WTC11 (cell line): ENCODE data around the gene B3GNT9. TPM values are rescaled to one million over a fixed set of nuclear protein-coding genes. Genes with fewer than 3 reads are reported as not detected.

Experiments
- ATAC-seq: fragments of 200-7000 bp; cut with Tn5 transposase; 2 replicates; pipeline ENCODE4 v1.10.0; 2021; ENCODE audit warnings: mild to moderate bottlenecking, moderate library complexity
- CTCF ChIA-PET: fragments of 300-600 bp; sonication (Branson Sonifier 250); formaldehyde crosslinking; loops from one replicate; lab custom pipeline; 2021; ENCODE audit warnings: antibody characterized with exemption; lab: Charles Lee
- POLR2A ChIA-PET: fragments of 350-600 bp; sonication (Branson Sonifier 250); formaldehyde crosslinking; loops from one replicate; lab custom pipeline; 2021; ENCODE audit warnings: antibody characterized with exemption; lab: Charles Lee
- DNase-seq: peaks from one replicate; pipeline ENCODE4 v3.0.0; 2021; ENCODE audit warnings: low spot score
- H3K27ac Mint-ChIP-seq: 2 replicates; pipeline ENCODE4 v1.8.0; 2021; ENCODE audit warnings: mixed read lengths
- H3K27me3 Mint-ChIP-seq: 2 replicates; pipeline ENCODE4 v1.8.0; 2021; ENCODE audit warnings: low read depth, mild to moderate bottlenecking, moderate library complexity, mixed read lengths
- H3K36me3 Mint-ChIP-seq: 2 replicates; pipeline ENCODE4 v1.8.0; 2021; ENCODE audit warnings: mixed read lengths
- H3K4me1 Mint-ChIP-seq: 2 replicates; pipeline ENCODE4 v1.8.0; 2022; ENCODE audit warnings: mixed read lengths
- H3K4me3 Mint-ChIP-seq: 2 replicates; pipeline ENCODE4 v1.8.0; 2021; ENCODE audit warnings: mild to moderate bottlenecking, moderate library complexity, mixed read lengths
- H3K9me3 Mint-ChIP-seq: 2 replicates; pipeline ENCODE4 v1.8.0; 2021; ENCODE audit warnings: mixed read lengths
- AFF4 ChIP-seq: sonication (generic); formaldehyde crosslinking; IDR thresholded peaks from 2 replicates; pipeline ENCODE4 v1.8.1; 2023; ENCODE audit warnings: mild to moderate bottlenecking, missing genetic modification reagents, borderline replicate concordance
- ATF2 ChIP-seq: sonication (generic); formaldehyde crosslinking; IDR thresholded peaks from 2 replicates; pipeline ENCODE4 v1.8.1; 2022; ENCODE audit warnings: low read depth, missing genetic modification reagents, borderline replicate concordance
- CDX4 ChIP-seq: fragments of 250-450 bp; sonication (Bioruptor Pico); IDR thresholded peaks from 2 replicates; pipeline ENCODE4 v1.9.0; 2021; ENCODE audit warnings: moderate library complexity, mild to moderate bottlenecking, inconsistent platforms, borderline replicate concordance
- ETV6 ChIP-seq: sonication (generic); formaldehyde crosslinking; IDR thresholded peaks from 2 replicates; pipeline ENCODE4 v1.8.1; 2022; ENCODE audit warnings: mild to moderate bottlenecking, missing genetic modification reagents
- PRDM15 ChIP-seq: sonication (generic); formaldehyde crosslinking; IDR thresholded peaks from 2 replicates; pipeline ENCODE4 v1.8.0; 2022; ENCODE audit warnings: missing genetic modification reagents
- RELA ChIP-seq: sonication (generic); formaldehyde crosslinking; IDR thresholded peaks from 2 replicates; pipeline ENCODE4 v1.8.1; 2022; ENCODE audit warnings: missing genetic modification reagents, mild to moderate bottlenecking, borderline replicate concordance
- SMAD3 ChIP-seq: sonication (generic); formaldehyde crosslinking; IDR thresholded peaks from 2 replicates; pipeline ENCODE4 v1.8.0; 2022; ENCODE audit warnings: missing genetic modification reagents, mild to moderate bottlenecking, borderline replicate concordance
- SP1 ChIP-seq: sonication (generic); formaldehyde crosslinking; conservative IDR thresholded peaks from 2 replicates; pipeline ENCODE4 v1.8.1; 2022; ENCODE audit warnings: missing genetic modification reagents
- ZBTB21 ChIP-seq: sonication (generic); formaldehyde crosslinking; IDR thresholded peaks from 2 replicates; pipeline ENCODE4 v1.8.1; 2023; ENCODE audit warnings: mild to moderate bottlenecking, missing genetic modification reagents, borderline replicate concordance
- ZMAT4 ChIP-seq: fragments of 250-450 bp; sonication (Bioruptor Pico); IDR thresholded peaks from 2 replicates; pipeline ENCODE4 v1.9.0; 2021; ENCODE audit warnings: mild to moderate bottlenecking
- ZNF423 ChIP-seq: fragments of 250-450 bp; sonication (Bioruptor Pico); IDR thresholded peaks from 2 replicates; pipeline ENCODE4 v2.1.2; 2022; ENCODE audit warnings: mild to moderate bottlenecking, moderate library complexity
- ZNF425 ChIP-seq: fragments of 250-450 bp; sonication (Bioruptor Pico); conservative IDR thresholded peaks from 2 replicates; pipeline ENCODE4 v1.9.0; 2021; ENCODE audit warnings: mild to moderate bottlenecking
- total RNA-seq: library from RNA; stranded (reverse); gene quantifications from 3 replicates; pipeline ENCODE4 v1.2.3, GENCODE V29; 2021
- TF ChIP-seq, protein P1 (sequence below): sonication (generic); formaldehyde crosslinking; IDR thresholded peaks from 2 replicates; pipeline ENCODE4 v1.8.1; 2023; ENCODE audit warnings: mild to moderate bottlenecking, missing genetic modification reagents, moderate library complexity
- TF ChIP-seq, protein P2 (sequence below): sonication (generic); formaldehyde crosslinking; IDR thresholded peaks from 2 replicates; pipeline ENCODE4 v1.8.0; 2022; ENCODE audit warnings: mild to moderate bottlenecking, missing genetic modification reagents
- TF ChIP-seq, protein P3 (sequence below): sonication (generic); formaldehyde crosslinking; IDR thresholded peaks from 2 replicates; pipeline ENCODE4 v1.8.1; 2022; ENCODE audit warnings: low read depth, mild to moderate bottlenecking, moderate library complexity, missing genetic modification reagents, borderline replicate concordance

The B3GNT9 gene
- total RNA-seq, 1 experiment from 2014 or later = 6.4 TPM

GRCh38 chr16:67108489-67108888, 42.3 kb downstream of the B3GNT9 start:
- ChIA-PET POLR2A (no interaction called here), CTCF (interaction anchor here (1.3 to 2.7 kb wide), 2 partner anchors 47 to 91 kb away, joined by 5 to 15 read pairs; no protein-coding TSS in a partner anchor)
- Mint-ChIP-seq H3K9me3 (no peaks in the 10 kb centered on the region), H3K36me3 (no peaks in the 10 kb centered on the region), H3K27ac (no peak overlapping the region), H3K27me3 (0 out of 2 replicates have a peak, but pooled peaks cover 5% of the 10 kb centered on the region), H3K4me1 (peaks cover 17% of the 10 kb centered on the region), H3K4me3 (no peak overlapping the region)
- ATAC-seq (no peak), DNase-seq (no peak)
- no peak for TF ChIP-seq CDX4 (CRISPR knock-in tag)
- no peak for TF ChIP-seq ZMAT4 (CRISPR knock-in tag)
- TF ChIP-seq RELA (CRISPR knock-in tag) = no peak
- TF ChIP-seq PRDM15 (CRISPR knock-in tag) = no peak
- TF ChIP-seq ZBTB21 = no peak
- TF ChIP-seq, protein P1, sequence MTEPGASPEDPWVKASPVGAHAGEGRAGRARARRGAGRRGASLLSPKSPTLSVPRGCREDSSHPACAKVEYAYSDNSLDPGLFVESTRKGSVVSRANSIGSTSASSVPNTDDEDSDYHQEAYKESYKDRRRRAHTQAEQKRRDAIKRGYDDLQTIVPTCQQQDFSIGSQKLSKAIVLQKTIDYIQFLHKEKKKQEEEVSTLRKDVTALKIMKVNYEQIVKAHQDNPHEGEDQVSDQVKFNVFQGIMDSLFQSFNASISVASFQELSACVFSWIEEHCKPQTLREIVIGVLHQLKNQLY (CRISPR knock-in tag) = no peak
- TF ChIP-seq, protein P2, sequence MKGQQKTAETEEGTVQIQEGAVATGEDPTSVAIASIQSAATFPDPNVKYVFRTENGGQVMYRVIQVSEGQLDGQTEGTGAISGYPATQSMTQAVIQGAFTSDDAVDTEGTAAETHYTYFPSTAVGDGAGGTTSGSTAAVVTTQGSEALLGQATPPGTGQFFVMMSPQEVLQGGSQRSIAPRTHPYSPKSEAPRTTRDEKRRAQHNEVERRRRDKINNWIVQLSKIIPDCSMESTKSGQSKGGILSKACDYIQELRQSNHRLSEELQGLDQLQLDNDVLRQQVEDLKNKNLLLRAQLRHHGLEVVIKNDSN (CRISPR knock-in tag) = no peak
- TF ChIP-seq ETV6 (CRISPR knock-in tag) = no peak
- TF ChIP-seq AFF4 (CRISPR knock-in tag) = no peak
- no peak for TF ChIP-seq SP1 (CRISPR knock-in tag)
- TF ChIP-seq, protein P3, sequence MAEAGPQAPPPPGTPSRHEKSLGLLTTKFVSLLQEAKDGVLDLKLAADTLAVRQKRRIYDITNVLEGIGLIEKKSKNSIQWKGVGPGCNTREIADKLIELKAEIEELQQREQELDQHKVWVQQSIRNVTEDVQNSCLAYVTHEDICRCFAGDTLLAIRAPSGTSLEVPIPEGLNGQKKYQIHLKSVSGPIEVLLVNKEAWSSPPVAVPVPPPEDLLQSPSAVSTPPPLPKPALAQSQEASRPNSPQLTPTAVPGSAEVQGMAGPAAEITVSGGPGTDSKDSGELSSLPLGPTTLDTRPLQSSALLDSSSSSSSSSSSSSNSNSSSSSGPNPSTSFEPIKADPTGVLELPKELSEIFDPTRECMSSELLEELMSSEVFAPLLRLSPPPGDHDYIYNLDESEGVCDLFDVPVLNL (CRISPR knock-in tag) = no peak
- TF ChIP-seq ZNF425 (CRISPR knock-in tag) = no peak
- no peak for TF ChIP-seq SMAD3
- TF ChIP-seq ZNF423 (CRISPR knock-in tag) = no peak
- no peak for TF ChIP-seq ATF2 (CRISPR knock-in tag)
